ENCODE results near the gene ZNF407.
A peak's percentile ranks its signal among the peaks of the same experiment; 100 is the strongest.

ZNF407 gene

GRCh38 chr18:74996996-74997395 lies 399.3 kb downstream of the ZNF407 start:
- no peak for DNase-seq (ENCODE audit: low read depth in 1 of 2, low spot score in 1 of 2)

- no peak for DNase-seq (ENCODE audit: low read depth in 1 of 2, low spot score in 1 of 2)
Measured at GRCh38 chr18:75000920-75001319, 403.2 kb downstream of the ZNF407 start.

- DNase-seq (ENCODE audit: low read depth in 1 of 2, low spot score in 1 of 2) = no peak
Measured at GRCh38 chr18:75003039-75003438, 405.4 kb downstream of the ZNF407 start.

GRCh38 chr18:75003764-75004690 lies 406.4 kb downstream of the ZNF407 start:
- DNase-seq (ENCODE audit: low read depth in 1 of 2, low spot score in 1 of 2) = no peak

- DNase-seq (ENCODE audit: low read depth in 1 of 2, low spot score in 1 of 2) = no peak
Measured at GRCh38 chr18:75005626-75006025, 408.0 kb downstream of the ZNF407 start.

GRCh38 chr18:75008186-75008585 lies 410.5 kb downstream of the ZNF407 start:
- DNase-seq (ENCODE audit: low read depth in 1 of 2, low spot score in 1 of 2) = no peak

GRCh38 chr18:75009296-75009695 lies 411.6 kb downstream of the ZNF407 start:
- no peak for DNase-seq (ENCODE audit: low read depth in 1 of 2, low spot score in 1 of 2)

GRCh38 chr18:75009878-75010277 lies 412.2 kb downstream of the ZNF407 start:
- no peak for DNase-seq (ENCODE audit: low read depth in 1 of 2, low spot score in 1 of 2)

GRCh38 chr18:75010278-75010677 lies 412.6 kb downstream of the ZNF407 start:
- no peak for DNase-seq (ENCODE audit: low read depth in 1 of 2, low spot score in 1 of 2)

- no peak for DNase-seq (ENCODE audit: low read depth in 1 of 2, low spot score in 1 of 2)
Measured at GRCh38 chr18:75010689-75011088, 413.0 kb downstream of the ZNF407 start.

GRCh38 chr18:75016025-75016717 lies 418.5 kb downstream of the ZNF407 start:
- DNase-seq (ENCODE audit: low read depth in 1 of 2, low spot score in 1 of 2) = no peak

- DNase-seq (ENCODE audit: low read depth in 1 of 2, low spot score in 1 of 2) = no peak
Measured at GRCh38 chr18:75023473-75023872, 425.8 kb downstream of the ZNF407 start.

GRCh38 chr18:75024871-75025270 lies 427.2 kb downstream of the ZNF407 start:
- DNase-seq (ENCODE audit: low read depth in 1 of 2, low spot score in 1 of 2) = no peak

- no peak for DNase-seq (ENCODE audit: low read depth in 1 of 2, low spot score in 1 of 2)
Measured at GRCh38 chr18:75025573-75025972, 427.9 kb downstream of the ZNF407 start.

GRCh38 chr18:75029481-75029880 lies 431.8 kb downstream of the ZNF407 start:
- peak in 1 of 2 donors; percentile 4 for DNase-seq (ENCODE audit: low read depth in 1 of 2, low spot score in 1 of 2)

- DNase-seq (ENCODE audit: low read depth in 1 of 2, low spot score in 1 of 2) = no peak
Measured at GRCh38 chr18:75031717-75032317, 434.1 kb downstream of the ZNF407 start.

- no peak for DNase-seq (ENCODE audit: low read depth in 1 of 2, low spot score in 1 of 2)
Measured at GRCh38 chr18:75033516-75033915, 435.8 kb downstream of the ZNF407 start.

- no peak for DNase-seq (ENCODE audit: low read depth in 1 of 2, low spot score in 1 of 2)
Measured at GRCh38 chr18:75034937-75035336, 437.3 kb downstream of the ZNF407 start.

GRCh38 chr18:75035928-75036327 lies 438.3 kb downstream of the ZNF407 start:
- DNase-seq (ENCODE audit: low read depth in 1 of 2, low spot score in 1 of 2) = no peak

GRCh38 chr18:75036917-75037688 lies 439.4 kb downstream of the ZNF407 start:
- DNase-seq (ENCODE audit: low read depth in 1 of 2, low spot score in 1 of 2) = no peak

- DNase-seq (ENCODE audit: low read depth in 1 of 2, low spot score in 1 of 2) = no peak
Measured at GRCh38 chr18:75037689-75037955, 440.0 kb downstream of the ZNF407 start.

Measured in activated CD4-positive, alpha-beta T cell treated with anti-CD3 and anti-CD28 coated beads, Interleukin-2, amount 50 U/mL, for 24 hours (primary cell).